HepG2 (cell line): ENCODE measurements around the gene LGALS1. TPM values are rescaled to one million over a fixed set of nuclear protein-coding genes. Genes with fewer than 3 reads are reported as not detected.
"Not testable (repeated sequence)": the region's sequence is repeated elsewhere in the genome, so short reads cannot be mapped to it uniquely, and the experiment has no call there.

ENCODE experiments used
- ATAC-seq: fragments of 200-7000 bp; cut with Tn5 transposase; 3 replicates; pipeline ENCODE4 v1.9.1; 2020; ENCODE audit warnings: mild to moderate bottlenecking, moderate library complexity
- BruUV-seq: library from RNA; stranded (reverse); fragments of 400-500 nt; replicated peaks from 2 replicates; lab custom pipeline; 2021; lab: Mats Ljungman, UMichigan
- CTCF ChIA-PET: fragments of 300-600 bp; formaldehyde crosslinking; extraction: SDS; loops from one replicate; lab custom pipeline; 2021; ENCODE audit warnings: low total read pairs, inconsistent platforms, low intra/inter-chr PET ratio; lab: Yijun Ruan, JAX
- POLR2A ChIA-PET: fragments of 350-600 bp; sonication (Branson Sonifier 250); formaldehyde crosslinking; loops from one replicate; lab custom pipeline; 2020; ENCODE audit warnings: antibody characterized with exemption, inconsistent platforms; lab: Yijun Ruan, JAX
- DNase-seq: peaks from one replicate; pipeline ENCODE4 v3.0.0-alpha.2; 2015; ENCODE audit warnings: low spot score
- FAIRE-seq: peaks from 3 replicates; lab custom pipeline; 2011; peaks lifted over from hg19 to GRCh38; lab: Jason Lieb, UNC
- H2AFZ ChIP-seq: one replicate; pipeline ENCODE4 v1.6.1; 2011; ENCODE audit warnings: low read length, inconsistent platforms
- H3K27ac ChIP-seq: fragments of 300-600 bp; 3 replicates; pipeline ENCODE4 v1.8.0; 2011; ENCODE audit warnings: mixed run types, mild to moderate bottlenecking, mixed read lengths, low read length, inconsistent platforms; ENCODE audit not compliant: insufficient read depth; ENCODE audit errors: extremely low read length
- H3K27me3 ChIP-seq, 2 experiments: fragments of 200-600 bp in 1 of 2; 2 replicates in 1 of 2; 3 replicates in 1 of 2; pipeline versions ENCODE4 v1.6.0 to v1.8.0; 2011; ENCODE audit warnings: low read length in 2 of 2, mild to moderate bottlenecking in 2 of 2, moderate library complexity in 2 of 2, inconsistent platforms in 1 of 2; ENCODE audit not compliant: insufficient read depth in 2 of 2, control insufficient read depth in 1 of 2
- H3K36me3 ChIP-seq, 2 experiments: fragments of 200-600 bp in 1 of 2; replicated peaks in 1 of 2; 2 replicates in 1 of 2; 3 replicates in 1 of 2; pipeline versions ENCODE4 v1.5.1 to v1.8.0; 2011; ENCODE audit warnings: low read length in 2 of 2, inconsistent platforms in 1 of 2; ENCODE audit not compliant: insufficient read depth in 2 of 2, control insufficient read depth in 1 of 2
- H3K4me1 ChIP-seq: 2 replicates; pipeline ENCODE4 v1.5.1; 2012; ENCODE audit warnings: low read length, inconsistent platforms; ENCODE audit not compliant: insufficient read depth
- H3K4me2 ChIP-seq: 2 replicates; pipeline ENCODE4 v1.6.0; 2011; ENCODE audit warnings: low read depth, low read length, inconsistent platforms
- H3K4me3 ChIP-seq, 3 experiments: fragments of 200-600 bp in 1 of 3; sonication (generic), shearing (Covaris generic) in 1 of 3; replicated peaks in 1 of 3; 2 replicates each; pipeline ENCODE4 v1.5.1; 2011 to 2016; ENCODE audit warnings: low read length in 3 of 3, inconsistent platforms in 2 of 3, low read depth in 2 of 3, mild to moderate bottlenecking in 2 of 3, control low read depth in 1 of 3, mixed read lengths in 1 of 3; ENCODE audit not compliant: insufficient read depth in 1 of 3
- H3K79me2 ChIP-seq: one replicate; pipeline ENCODE4 v1.6.1; 2011; ENCODE audit warnings: low read length, inconsistent platforms; ENCODE audit not compliant: insufficient read depth
- H3K9ac ChIP-seq: 2 replicates; pipeline ENCODE4 v1.6.0; 2011; ENCODE audit warnings: mild to moderate bottlenecking, low read depth, low read length, inconsistent platforms; ENCODE audit not compliant: insufficient read depth
- H3K9me3 ChIP-seq: 2 replicates; pipeline ENCODE4 v1.5.1; 2012; ENCODE audit warnings: mild to moderate bottlenecking, low read length
- H4K20me1 ChIP-seq: 2 replicates; pipeline ENCODE4 v1.6.0; 2011; ENCODE audit warnings: inconsistent platforms, mild to moderate bottlenecking, low read length, moderate library complexity; ENCODE audit not compliant: insufficient read depth
- AGO2 ChIP-seq: fragments of 200-400 bp; formaldehyde crosslinking; optimal IDR thresholded peaks from 2 replicates; pipeline ENCODE3; 2017; ENCODE audit warnings: mild to moderate bottlenecking, low read depth, low read length, moderate library complexity
- ZNF138 ChIP-seq: sonication (generic); formaldehyde crosslinking; IDR thresholded peaks from 2 replicates; pipeline ENCODE4 v1.5.0; 2020; ENCODE audit warnings: mild to moderate bottlenecking, low read depth, missing genetic modification reagents
- whole genome bisulfite sequencing: methylation state at CpG from one replicate; pipeline ENCODE4 v1.1.6; 2017; ENCODE audit warnings: low lambda C conversion rate; 5-methylcytosine and 5-hydroxymethylcytosine counted together
- in situ Hi-C: cut with HindIII; loops from 2 replicates; pipeline ENCODE4 v1.10.0; 2017; ENCODE audit warnings: low pct_unique_long_range_greater_than_20kb; ENCODE audit not compliant: extremely low pct_ligation_motif_present
- intact Hi-C: fragments of 100-400 bp; cut with micrococcal nuclease; formaldehyde crosslinking; loops from one replicate; pipeline ENCODE4 v1.10.0; 2022; ENCODE audit not compliant: unreplicated experiment
- polyA plus RNA-seq, 8 experiments: library from polyadenylated mRNA; depleted of rRNA in 3 of 8; stranded (reverse) in 7 of 8; unstranded in 1 of 8; fragments of >200 nt; fragmentation: Illumina TruSeq in 4 of 8; extraction: Trizol in 4 of 8; gene quantifications; 2 replicates each; pipeline versions ENCODE4 v1.2.1 to v1.2.3, GENCODE V29; 2011 to 2016; ENCODE audit warnings: low read depth in 4 of 8, missing spikeins in 1 of 8, mixed read lengths in 1 of 8; ENCODE audit not compliant: insufficient read depth in 1 of 8
- total RNA-seq, 5 experiments: library from RNA; depleted of rRNA; stranded (reverse); fragments of >200 nt; fragmentation: Illumina TruSeq; extraction: Trizol; gene quantifications; 2 replicates each; pipeline ENCODE4 v1.2.3, GENCODE V29; 2016; ENCODE audit warnings: low read depth in 1 of 5

The LGALS1 gene
- total and polyA plus RNA-seq, 2 of the 13 experiments (the other 11 are each of a cell fraction or from before 2014, with no cell fraction given): 103 to 858 TPM

DNA sequence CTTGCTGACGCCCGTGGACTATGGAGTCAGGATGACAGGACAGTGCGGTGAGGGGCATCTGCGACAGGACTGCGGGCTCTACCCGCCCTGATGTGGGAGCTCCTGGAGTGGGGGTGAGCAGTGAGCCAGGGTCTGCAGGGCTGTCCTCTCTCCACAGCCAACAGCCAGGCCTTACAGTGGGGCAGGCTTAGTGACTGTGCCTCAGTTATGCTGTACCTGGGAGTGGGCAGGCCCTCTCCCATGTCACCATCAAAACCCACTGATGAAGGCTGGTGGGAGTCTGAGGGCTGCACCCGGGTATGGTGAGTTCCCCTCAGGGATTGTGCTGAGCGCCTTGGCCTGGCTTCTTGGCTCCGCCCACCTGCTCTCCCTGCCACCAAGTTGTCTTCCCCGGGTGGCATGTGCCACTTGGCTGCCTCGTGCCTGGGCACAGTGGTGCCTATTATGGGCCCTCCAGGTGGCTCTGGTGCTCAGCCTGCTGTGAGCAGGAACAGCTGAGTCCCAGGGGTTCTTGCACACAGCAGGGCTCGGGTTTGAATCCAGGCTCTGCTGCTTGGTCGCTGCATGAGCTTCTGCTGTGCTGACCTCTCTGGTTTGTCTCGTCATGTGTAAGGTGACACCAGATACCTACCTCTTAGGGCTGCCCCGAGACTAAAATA, 17.3 kb downstream of the LGALS1 start:
- no peak for ATAC-seq
- Histone ChIP-seq H3K4me1 (peaks cover under 1% of the 10 kb centered on the region; the same call in 1 of the 2 replicates), H3K36me3 (peaks cover 14 to 38% of the 10 kb centered on the region in 2 experiments; a peak in 4 of 5 replicates), H3K27me3 (no peaks in the 10 kb centered on the region), H3K9ac (no peak overlapping the region), H3K27ac (no peak overlapping the region), H3K9me3 (no peaks in the 10 kb centered on the region), H3K79me2 (peaks cover under 1% of the 10 kb centered on the region), H3K4me3 (no peak overlapping the region), H2AFZ (no peak overlapping the region), H4K20me1 (no peaks in the 10 kb centered on the region), H3K4me2 (no peak overlapping the region)
- intact Hi-C loops: no loop called here
- no peak for DNase-seq
- TF ChIP-seq ZNF138 (CRISPR knock-in tag): no peak
- peak; percentile 62 for TF ChIP-seq AGO2
- in situ Hi-C loops: no loop called here
- no TSS peak for BruUV-seq
- 87% methylated on average over 3 of the region's 15 CpGs for WGBS
- POLR2A ChIA-PET: no interaction called here
- FAIRE-seq: no peak
- CTCF ChIA-PET: no interaction called here

DNA sequence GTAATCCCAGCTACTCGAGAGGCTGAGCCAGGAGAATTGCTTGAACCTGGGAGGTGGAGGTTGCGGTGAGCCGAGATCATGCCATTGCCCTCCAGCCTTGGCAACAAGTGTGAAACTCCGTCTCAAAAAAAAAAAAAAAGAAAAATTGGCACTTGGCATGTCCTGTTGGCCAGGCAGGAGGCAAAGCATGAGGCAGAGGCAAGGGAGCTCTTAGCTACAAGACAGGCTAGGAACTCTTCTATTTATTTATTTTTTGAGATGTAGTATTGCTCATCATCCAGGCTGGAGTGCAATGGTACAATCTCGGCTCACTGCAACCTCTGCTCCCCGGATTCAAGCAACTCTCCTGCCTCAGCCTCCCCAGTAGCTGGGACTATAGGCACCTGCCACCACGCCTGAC, 18.7 kb downstream of the LGALS1 start:
- H2AFZ ChIP-seq, BruUV-seq, H3K27ac ChIP-seq, ATAC-seq, H3K4me2 ChIP-seq, H3K4me1 ChIP-seq, FAIRE-seq, H3K27me3 ChIP-seq, in situ Hi-C loops, H3K9ac ChIP-seq, H3K79me2 ChIP-seq, DNase-seq, POLR2A ChIA-PET, H4K20me1 ChIP-seq, H3K9me3 ChIP-seq, CTCF ChIA-PET, intact Hi-C loops, H3K4me3 ChIP-seq: not testable (repeated sequence)
- H3K36me3 ChIP-seq: peaks cover 9 to 27% of the 10 kb centered on the region in 2 experiments; a peak in 4 of 5 replicates
- WGBS: 94% methylated on average over 7 of the region's 7 CpGs

DNA sequence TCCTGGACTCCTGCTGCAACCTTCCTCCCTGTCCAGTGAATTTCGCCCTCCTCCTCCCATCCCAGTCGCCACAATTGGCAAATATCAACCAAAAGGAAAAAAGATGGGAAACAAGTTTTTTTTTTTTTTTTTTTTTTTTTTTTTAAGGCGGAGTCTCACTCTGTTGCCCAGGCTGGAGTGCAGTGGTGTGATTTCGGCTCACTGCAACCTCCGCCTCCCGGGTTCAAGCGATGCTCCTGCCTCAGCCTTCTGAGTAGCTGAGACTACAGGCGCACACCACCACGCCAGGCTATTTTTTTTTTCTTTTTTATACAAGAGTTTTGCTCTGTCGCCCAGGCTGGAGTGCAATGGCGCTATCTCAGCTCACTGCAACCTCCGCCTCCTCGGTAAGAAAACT, 20.8 kb downstream of the LGALS1 start:
- DNase-seq, H3K9ac ChIP-seq, H3K4me1 ChIP-seq, ATAC-seq, FAIRE-seq, CTCF ChIA-PET, intact Hi-C loops, H3K9me3 ChIP-seq, BruUV-seq, in situ Hi-C loops, H3K79me2 ChIP-seq, H2AFZ ChIP-seq, H3K27me3 ChIP-seq, H3K4me2 ChIP-seq, H3K4me3 ChIP-seq, H4K20me1 ChIP-seq, H3K27ac ChIP-seq: not testable (repeated sequence)
- POLR2A ChIA-PET: interaction anchor here (0.9 to 2.2 kb wide), 3 partner anchors 11 to 45 kb away, joined by 3 to 9 read pairs (median 3); partner anchors contain the start of genes NOL12 and PDXP
- H3K36me3 ChIP-seq: peaks cover 5 to 15% of the 10 kb centered on the region in 2 experiments; a peak in 4 of 5 replicates
- WGBS: 97% methylated on average over 13 of the region's 13 CpGs
